SW 1271 (cell line): ENCODE data around the gene SVIL.

Experiments used
- DNase-seq, 2 experiments: peaks; one replicate each; lab custom pipeline; 2025; lab: John Stamatoyannopoulos, UW

SVIL gene

GRCh38 chr10:29634764-29635625 is at the start of gene SVIL:
Gene SVIL (minus strand): TSS chr10:29634971. CDS start chr10:29555058, 79,913 bp downstream.
- peak; percentile 76 to 87 for DNase-seq

- DNase-seq: peak in 1 of 2 experiments; percentile 34
Observed at GRCh38 chr10:29681676-29682448, 47.1 kb upstream of the SVIL start.

- DNase-seq: no peak
Observed at GRCh38 chr10:29680091-29680490, 45.3 kb upstream of the SVIL start.

GRCh38 chr10:29676732-29677131 is 42.0 kb upstream of the SVIL start:
- no peak for DNase-seq

- no peak for DNase-seq
Observed at GRCh38 chr10:29675984-29676383, 41.2 kb upstream of the SVIL start.

- DNase-seq: no peak
Observed at GRCh38 chr10:29671968-29672367, 37.2 kb upstream of the SVIL start.

- DNase-seq: no peak
Observed at GRCh38 chr10:29671228-29671780, 36.5 kb upstream of the SVIL start.

GRCh38 chr10:29670761-29671160 is 36.0 kb upstream of the SVIL start:
- DNase-seq: no peak

GRCh38 chr10:29669149-29669548 is 34.4 kb upstream of the SVIL start:
- no peak for DNase-seq

- DNase-seq: no peak
Observed at GRCh38 chr10:29668628-29669027, 33.9 kb upstream of the SVIL start.

- DNase-seq: no peak
Observed at GRCh38 chr10:29667191-29667590, 32.4 kb upstream of the SVIL start.

- DNase-seq: no peak
Observed at GRCh38 chr10:29666201-29666600, 31.4 kb upstream of the SVIL start.

- no peak for DNase-seq
Observed at GRCh38 chr10:29663718-29664117, 28.9 kb upstream of the SVIL start.

GRCh38 chr10:29658984-29659965 is 24.5 kb upstream of the SVIL start:
- peak; percentile 100 for DNase-seq

- DNase-seq: no peak
Observed at GRCh38 chr10:29657719-29658274, 23.0 kb upstream of the SVIL start.

- no peak for DNase-seq
Observed at GRCh38 chr10:29656451-29656992, 21.8 kb upstream of the SVIL start.

GRCh38 chr10:29652192-29652591 is 17.4 kb upstream of the SVIL start:
- no peak for DNase-seq

GRCh38 chr10:29651767-29652166 is 17.0 kb upstream of the SVIL start:
- DNase-seq: no peak

GRCh38 chr10:29650552-29650944 is 15.8 kb upstream of the SVIL start:
- DNase-seq: no peak

- DNase-seq: no peak
Observed at GRCh38 chr10:29649561-29650551, 15.1 kb upstream of the SVIL start.
